ENCODE data around the gene CDKAL1. TPM values are rescaled to one million over a fixed set of nuclear protein-coding genes. Genes with fewer than 3 reads are reported as not detected.
"Not testable (repeated sequence)": the region's sequence is repeated elsewhere in the genome, so short reads cannot be mapped to it uniquely, and the experiment has no call there.

Gene CDKAL1
- total RNA-seq, 4 donors from 2014 or later: 11.8 to 21.4 (median 13.8) TPM

DNA sequence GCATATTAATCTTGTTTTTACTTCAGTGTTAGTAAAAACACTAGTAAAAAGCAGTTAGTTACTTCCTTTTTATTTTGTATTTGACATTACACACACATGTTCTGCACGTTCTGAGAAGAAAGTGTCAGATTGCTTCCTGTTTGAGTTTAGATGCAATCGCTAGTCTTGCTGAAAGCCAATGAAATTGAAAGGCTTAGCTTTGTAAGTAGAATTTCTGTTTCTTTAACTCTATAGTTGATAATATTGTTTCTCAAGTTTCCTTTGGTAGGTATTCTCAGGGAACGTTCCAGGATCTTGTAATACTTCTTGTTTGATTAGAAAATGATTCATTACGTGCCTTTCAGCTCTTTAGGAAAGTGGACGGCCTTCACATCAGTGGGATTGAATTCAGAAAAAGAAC, 55.0 kb downstream of the CDKAL1 start:
- ATAC-seq (ENCODE audit: low FRiP score) (no peak), DNase-seq (ENCODE audit: low spot score) (no peak)
- TF ChIP-seq, protein P1, sequence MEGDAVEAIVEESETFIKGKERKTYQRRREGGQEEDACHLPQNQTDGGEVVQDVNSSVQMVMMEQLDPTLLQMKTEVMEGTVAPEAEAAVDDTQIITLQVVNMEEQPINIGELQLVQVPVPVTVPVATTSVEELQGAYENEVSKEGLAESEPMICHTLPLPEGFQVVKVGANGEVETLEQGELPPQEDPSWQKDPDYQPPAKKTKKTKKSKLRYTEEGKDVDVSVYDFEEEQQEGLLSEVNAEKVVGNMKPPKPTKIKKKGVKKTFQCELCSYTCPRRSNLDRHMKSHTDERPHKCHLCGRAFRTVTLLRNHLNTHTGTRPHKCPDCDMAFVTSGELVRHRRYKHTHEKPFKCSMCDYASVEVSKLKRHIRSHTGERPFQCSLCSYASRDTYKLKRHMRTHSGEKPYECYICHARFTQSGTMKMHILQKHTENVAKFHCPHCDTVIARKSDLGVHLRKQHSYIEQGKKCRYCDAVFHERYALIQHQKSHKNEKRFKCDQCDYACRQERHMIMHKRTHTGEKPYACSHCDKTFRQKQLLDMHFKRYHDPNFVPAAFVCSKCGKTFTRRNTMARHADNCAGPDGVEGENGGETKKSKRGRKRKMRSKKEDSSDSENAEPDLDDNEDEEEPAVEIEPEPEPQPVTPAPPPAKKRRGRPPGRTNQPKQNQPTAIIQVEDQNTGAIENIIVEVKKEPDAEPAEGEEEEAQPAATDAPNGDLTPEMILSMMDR (IDR thresholded peaks at IDR 0.05): no peak

DNA sequence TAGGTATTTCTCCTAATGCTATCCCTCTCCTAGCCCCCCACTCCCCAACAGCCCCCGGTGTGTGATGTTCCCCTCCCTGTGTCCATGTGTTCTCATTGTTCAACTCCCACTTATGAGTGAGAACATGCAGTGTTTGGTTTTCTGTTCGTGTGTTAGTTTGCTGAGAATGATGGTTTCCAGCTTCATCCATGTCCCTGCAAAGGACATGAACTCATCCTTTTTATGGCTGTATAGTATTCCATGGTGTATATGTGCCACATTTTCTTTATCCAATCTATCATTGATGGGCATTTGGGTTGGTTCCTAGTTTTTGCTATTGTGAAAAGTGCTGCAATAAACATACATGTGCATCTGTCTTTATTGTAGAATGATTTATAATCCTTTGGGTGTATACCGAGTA, 56.2 kb downstream of the CDKAL1 start:
- ATAC-seq (ENCODE audit: low FRiP score); DNase-seq (ENCODE audit: low spot score): not testable (repeated sequence)

DNA sequence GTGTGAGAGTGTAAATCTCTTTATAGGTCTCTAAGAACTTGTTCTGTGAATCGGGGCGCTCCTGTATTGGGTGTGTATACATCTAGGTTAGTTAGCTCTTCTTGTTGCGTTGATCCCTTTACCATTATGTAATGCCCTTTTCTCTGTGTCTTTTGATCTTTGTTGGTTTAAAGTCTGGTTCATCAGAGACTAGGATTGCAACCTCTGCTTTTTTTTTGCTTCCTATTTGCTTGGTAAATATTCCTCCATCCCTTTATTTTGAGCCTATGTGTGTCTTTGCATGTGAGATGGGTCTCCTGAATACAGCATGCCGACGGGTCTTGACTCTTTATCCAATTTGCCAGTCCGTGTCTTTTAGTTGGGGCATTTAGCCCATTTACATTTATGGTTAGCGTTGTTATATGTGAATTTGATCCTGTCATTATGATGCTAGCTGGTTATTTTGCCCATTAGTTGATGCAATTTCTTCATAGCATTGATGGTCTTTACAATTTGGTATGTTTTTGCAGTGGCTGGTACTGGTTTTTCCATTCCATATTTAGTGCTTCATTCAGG, 60.1 kb downstream of the CDKAL1 start:
- not testable (repeated sequence) for DNase-seq (ENCODE audit: low spot score)

DNA sequence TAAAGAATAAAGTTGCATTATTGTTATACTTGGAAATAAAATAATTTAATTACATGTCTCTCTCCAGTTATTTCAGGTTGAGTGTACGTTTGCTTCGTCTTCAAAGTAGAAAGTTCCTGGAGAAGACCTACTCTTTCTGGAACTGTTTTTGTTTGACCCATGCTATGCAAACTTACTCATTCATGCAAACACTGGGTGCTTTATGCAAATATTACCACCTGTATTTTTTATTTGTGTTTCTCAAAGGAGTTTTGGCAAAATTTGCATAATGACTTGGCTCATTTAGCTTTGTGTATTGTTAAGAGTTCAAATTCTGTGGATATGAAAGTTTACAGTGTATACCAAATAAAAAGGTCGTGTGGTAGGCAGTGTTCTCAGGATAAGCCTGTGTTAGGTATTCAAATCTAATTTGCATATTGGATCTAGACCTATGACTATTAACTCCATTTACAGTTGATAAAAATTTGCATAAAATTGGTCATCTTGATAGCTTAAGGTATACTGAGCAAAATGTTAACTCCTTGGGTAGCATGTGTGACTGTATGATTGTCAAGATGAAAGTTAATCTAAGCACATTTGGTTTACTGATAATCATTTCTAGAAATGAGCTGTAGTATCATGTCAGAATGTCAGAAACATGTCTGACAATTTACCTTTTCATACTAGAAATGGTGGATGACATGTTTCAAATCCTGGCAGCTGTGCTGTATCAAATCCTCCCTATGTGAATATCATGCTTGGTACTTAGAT, 65.2 kb downstream of the CDKAL1 start:
- no peak for ATAC-seq (ENCODE audit: low FRiP score)
- TF ChIP-seq, protein P1 (IDR thresholded peaks at IDR 0.05): no peak

More for the DNA sequence above, 60.1 kb downstream of the CDKAL1 start:
- ATAC-seq (ENCODE audit: low FRiP score): not testable (repeated sequence)

DNA sequence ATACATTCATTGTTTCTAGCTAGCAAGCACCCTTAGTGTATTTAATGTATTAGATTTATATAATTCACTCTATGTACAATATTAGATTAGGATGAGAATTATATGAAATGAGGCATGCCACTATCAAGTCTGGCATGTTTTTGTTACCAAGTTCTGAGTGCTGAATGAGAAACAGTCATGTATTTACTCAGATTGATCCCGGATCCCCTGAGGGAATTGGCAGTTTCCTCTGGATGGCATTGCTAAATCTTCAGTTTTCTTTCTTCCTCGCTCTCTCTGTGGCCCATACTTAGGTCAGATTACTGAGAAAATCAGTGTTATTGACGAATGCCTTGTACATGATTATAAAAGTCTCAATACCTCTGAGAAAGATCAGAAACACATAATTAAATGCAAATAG, 66.6 kb downstream of the CDKAL1 start:
- DNase-seq (ENCODE audit: low spot score) (no peak), ATAC-seq (ENCODE audit: low FRiP score) (no peak)
- TF ChIP-seq, protein P1 (IDR thresholded peaks at IDR 0.05): no peak

More for the DNA sequence above, 65.2 kb downstream of the CDKAL1 start:
- DNase-seq (ENCODE audit: low spot score): no peak

DNA sequence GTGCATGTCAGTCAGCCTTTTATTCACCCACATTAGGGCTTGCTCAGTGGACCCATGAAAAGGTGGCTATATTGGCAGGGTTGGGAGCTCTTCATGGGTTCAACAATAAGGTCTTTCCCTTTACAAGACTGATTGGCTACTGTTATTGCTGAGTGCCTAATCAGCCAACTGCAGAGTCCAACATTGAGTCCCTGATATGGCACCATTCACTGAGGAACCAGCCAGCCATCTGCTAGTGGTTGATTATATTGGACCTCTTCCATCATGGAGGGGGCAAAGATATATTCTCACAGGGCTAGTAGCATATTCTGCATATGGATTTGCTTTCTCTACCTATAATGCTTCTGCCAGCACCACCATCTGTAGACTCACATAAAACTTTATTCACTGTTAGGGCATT, 69.9 kb downstream of the CDKAL1 start:
- DNase-seq (ENCODE audit: low spot score): no peak
- TF ChIP-seq, protein P1 (IDR thresholded peaks at IDR 0.05): no peak
- ATAC-seq (ENCODE audit: low FRiP score): no peak

DNA sequence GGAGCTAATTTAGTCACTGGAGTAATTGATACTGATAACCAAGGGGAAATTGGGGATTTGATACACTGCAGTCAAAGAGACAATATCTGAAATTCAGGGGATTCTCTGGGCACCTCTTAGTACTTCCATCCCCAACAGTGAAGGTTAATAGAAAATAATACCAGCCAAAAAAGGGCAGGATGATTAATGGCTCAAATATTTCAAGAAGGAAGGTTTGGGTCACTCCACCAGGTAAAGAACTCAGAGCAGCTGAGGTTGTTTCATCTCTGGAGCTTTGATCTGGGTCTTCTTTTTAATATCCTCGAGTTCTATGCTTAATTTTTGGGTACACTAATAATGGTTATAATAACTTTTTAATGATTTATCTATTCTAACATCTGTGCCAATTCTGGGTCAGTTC, 70.8 kb downstream of the CDKAL1 start:
- DNase-seq (ENCODE audit: low spot score) (no peak), ATAC-seq (ENCODE audit: low FRiP score) (no peak)
- TF ChIP-seq, protein P1 (IDR thresholded peaks at IDR 0.05): no peak

DNA sequence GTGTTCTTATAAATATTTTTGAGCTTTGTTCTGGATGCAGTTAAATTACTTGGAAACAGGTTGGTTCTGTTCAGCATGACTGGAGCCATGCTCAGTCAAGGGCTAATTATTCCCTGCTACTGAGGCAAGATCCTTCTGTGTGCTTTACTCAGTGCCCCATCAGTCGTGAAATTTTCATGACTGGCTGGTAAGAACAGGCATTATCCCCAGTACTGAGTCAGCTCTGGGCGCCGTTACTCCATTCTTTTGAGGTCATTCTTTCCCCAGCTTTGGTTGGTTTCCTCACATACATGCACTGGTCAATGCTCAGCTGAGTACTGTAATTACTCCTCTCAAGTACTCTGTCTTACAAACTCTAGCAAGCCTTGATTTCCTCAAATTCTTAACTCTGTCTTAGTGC, 71.3 kb downstream of the CDKAL1 start:
- no peak for DNase-seq (ENCODE audit: low spot score)
- no peak for ATAC-seq (ENCODE audit: low FRiP score)
- TF ChIP-seq, protein P1 (IDR thresholded peaks at IDR 0.05): no peak

Data from omental fat pad (tissue), 4 donors.